ENCODE results near the gene STAT2. TPM values are rescaled to one million over a fixed set of nuclear protein-coding genes. Genes with fewer than 3 reads are reported as not detected.

STAT2 gene
- total and polyA plus RNA-seq, 9 of the 15 experiments (the other 6 are each of a cell fraction or from before 2014, with no cell fraction given), result 15.5 to 46.9 (median 40.1) TPM

- Histone ChIP-seq H3K9me1 (ENCODE audit: control insufficient read depth, insufficient read depth, low read length) (no peaks in the 10 kb centered on the region), H3K27ac (ENCODE audit: extremely low read depth, low read depth, low read length) (0 out of 3 replicates have a peak overlapping the region, but pooled peaks have one; percentile 28), H3K27me3 (ENCODE audit: control insufficient read depth in 2 of 2, insufficient read depth in 2 of 2, low read length in 2 of 2) (no peaks in the 10 kb centered on the region), H3K9ac (ENCODE audit: insufficient read depth in 1 of 2, low read depth in 2 of 2, low read length in 2 of 2) (0 out of 4 replicates have a peak overlapping the region, but pooled peaks of 1 of the 2 experiments have one; percentile 85), H2AFZ (ENCODE audit: low read depth, low read length) (0 out of 2 replicates have a peak overlapping the region, but pooled peaks have one; percentile 33), H4K20me1 (replicated peaks; ENCODE audit: control insufficient read depth, insufficient read depth, low read length) (no peaks in the 10 kb centered on the region), H3K4me2 (ENCODE audit: insufficient read depth, low read length) (no peak overlapping the region), H3K9me3 (replicated peaks; ENCODE audit: control insufficient read depth, insufficient read depth, low read depth, low read length) (no peaks in the 10 kb centered on the region), H3K79me2 (ENCODE audit: control insufficient read depth, insufficient read depth, low read length) (peaks cover 19% of the 10 kb centered on the region), H3K36me3 (ENCODE audit: control insufficient read depth, insufficient read depth, low read length) (peaks cover 49% of the 10 kb centered on the region), H3K4me1 (replicated peaks in 1 of 2; ENCODE audit: control insufficient read depth in 2 of 2, insufficient read depth in 2 of 2, low read length in 2 of 2) (peaks cover 11% of the 10 kb centered on the region in 2 experiments; a peak in 4 of 5 replicates), H3K4me3 (no peak overlapping the region)
- in situ Hi-C loops (cut with MboI) (no loop called here), intact Hi-C loops (cut with micrococcal nuclease) (loop anchor here (2.0 to 5.0 kb wide), 2 partner anchors 15 to 60 kb away; partner anchors contain the start of gene PAN2)
- ChIA-PET CTCF (ENCODE audit: low intra/inter-chr PET ratio) (interaction anchor here (0.6 to 0.9 kb wide), 2 partner anchors 124 to 147 kb away, joined by 3 to 4 read pairs; no protein-coding TSS in a partner anchor), POLR2A (interaction anchor here (1.7 to 4.2 kb wide), 2 partner anchors 9 to 15 kb away, joined by 4 to 26 read pairs; partner anchors contain the start of gene PAN2)
- no TSS peak for BruUV-seq (replicated peaks)
- FAIRE-seq (peak; percentile 74), DNase-seq (ENCODE audit: extremely low read depth in 1 of 4, low spot score in 3 of 4) (peak in 1 of 4 experiments; percentile 34), ATAC-seq (no peak)
- WGBS (ENCODE audit: insufficient coverage, low coverage, missing lambda C conversion rate), result 38% methylated on average over 3 of the region's 3 CpGs
- TF ChIP-seq FOXK1 (CRISPR knock-in tag; IDR thresholded peaks at IDR 0.05; ENCODE audit: borderline replicate concordance) (no peak), ZHX1 (conservative IDR thresholded peaks at IDR 0.05; ENCODE audit: low read length) (no peak), STAT5A (IDR thresholded peaks at IDR 0.05; ENCODE audit: borderline replicate concordance, low read length) (no peak), ZNF232 (CRISPR knock-in tag; IDR thresholded peaks at IDR 0.05) (no peak), CTCF (IDR thresholded peaks at IDR 0.05 in 2 of 3, conservative IDR thresholded peaks at IDR 0.05 in 1 of 3; ENCODE audit: insufficient read depth in 2 of 3, low read depth in 1 of 3, low read length in 3 of 3) (peak in 2 of 3 experiments; percentile 44 to 58; a peak in 3 of 6 replicates), JUN (IDR thresholded peaks at IDR 0.05; ENCODE audit: borderline replicate concordance, low read depth, low read length) (no peak), JUN (CRISPR knock-in tag; IDR thresholded peaks at IDR 0.05; ENCODE audit: borderline replicate concordance) (no peak), RAD21 (CRISPR knock-in tag; conservative IDR thresholded peaks at IDR 0.05 in 1 of 2, IDR thresholded peaks at IDR 0.05 in 1 of 2) (peak; percentile 28 to 60; a peak in 3 of 4 replicates)
- TF ChIP-seq, protein P1, sequence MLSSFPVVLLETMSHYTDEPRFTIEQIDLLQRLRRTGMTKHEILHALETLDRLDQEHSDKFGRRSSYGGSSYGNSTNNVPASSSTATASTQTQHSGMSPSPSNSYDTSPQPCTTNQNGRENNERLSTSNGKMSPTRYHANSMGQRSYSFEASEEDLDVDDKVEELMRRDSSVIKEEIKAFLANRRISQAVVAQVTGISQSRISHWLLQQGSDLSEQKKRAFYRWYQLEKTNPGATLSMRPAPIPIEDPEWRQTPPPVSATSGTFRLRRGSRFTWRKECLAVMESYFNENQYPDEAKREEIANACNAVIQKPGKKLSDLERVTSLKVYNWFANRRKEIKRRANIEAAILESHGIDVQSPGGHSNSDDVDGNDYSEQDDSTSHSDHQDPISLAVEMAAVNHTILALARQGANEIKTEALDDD (IDR thresholded peaks at IDR 0.05), result no peak
- TF ChIP-seq, protein P2, sequence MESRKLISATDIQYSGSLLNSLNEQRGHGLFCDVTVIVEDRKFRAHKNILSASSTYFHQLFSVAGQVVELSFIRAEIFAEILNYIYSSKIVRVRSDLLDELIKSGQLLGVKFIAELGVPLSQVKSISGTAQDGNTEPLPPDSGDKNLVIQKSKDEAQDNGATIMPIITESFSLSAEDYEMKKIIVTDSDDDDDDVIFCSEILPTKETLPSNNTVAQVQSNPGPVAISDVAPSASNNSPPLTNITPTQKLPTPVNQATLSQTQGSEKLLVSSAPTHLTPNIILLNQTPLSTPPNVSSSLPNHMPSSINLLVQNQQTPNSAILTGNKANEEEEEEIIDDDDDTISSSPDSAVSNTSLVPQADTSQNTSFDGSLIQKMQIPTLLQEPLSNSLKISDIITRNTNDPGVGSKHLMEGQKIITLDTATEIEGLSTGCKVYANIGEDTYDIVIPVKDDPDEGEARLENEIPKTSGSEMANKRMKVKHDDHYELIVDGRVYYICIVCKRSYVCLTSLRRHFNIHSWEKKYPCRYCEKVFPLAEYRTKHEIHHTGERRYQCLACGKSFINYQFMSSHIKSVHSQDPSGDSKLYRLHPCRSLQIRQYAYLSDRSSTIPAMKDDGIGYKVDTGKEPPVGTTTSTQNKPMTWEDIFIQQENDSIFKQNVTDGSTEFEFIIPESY (CRISPR knock-in tag; IDR thresholded peaks at IDR 0.05), result no peak
Observed at GRCh38 chr12:56317675-56318074, 42.2 kb downstream of the STAT2 start.

Data from K562 (cell line).